ENCODE measurements around the gene SMAD3. TPM values are rescaled to one million over a fixed set of nuclear protein-coding genes. Genes with fewer than 3 reads are reported as not detected.

Gene SMAD3
- total RNA-seq, 3 donors from 2014 or later, result 22.5 to 44.6 (median 33.4) TPM

DNA sequence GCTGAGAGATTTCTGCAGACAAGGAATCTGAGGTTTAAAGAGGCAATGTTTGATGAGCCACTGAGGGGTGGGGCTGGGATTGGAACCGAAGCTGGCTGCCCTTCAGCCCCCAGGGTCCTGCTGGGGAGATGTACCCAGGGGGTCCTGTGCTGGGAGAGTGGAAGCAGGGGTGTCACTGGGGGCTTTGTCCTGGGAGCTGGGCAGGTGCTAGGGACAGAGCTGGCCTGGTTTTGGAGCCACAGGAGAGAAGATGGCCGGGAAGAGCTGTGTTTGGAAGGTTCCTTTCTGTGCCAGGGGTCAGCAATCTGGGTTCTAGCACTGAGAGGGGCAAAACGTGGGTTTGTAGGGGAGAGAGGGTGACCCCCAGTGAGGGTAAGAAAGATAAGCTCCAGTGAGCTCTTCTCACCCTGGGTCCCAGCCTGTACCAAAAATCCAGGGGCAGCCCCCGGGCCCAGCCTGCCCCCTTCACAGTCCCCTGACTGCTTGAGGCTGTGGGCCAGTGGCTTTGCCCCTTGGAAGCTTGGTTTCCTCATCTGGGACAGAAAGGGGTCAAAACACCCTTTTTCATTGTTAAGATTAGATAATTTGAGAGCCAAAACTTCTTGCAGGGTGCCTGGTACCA is 69.6 kb downstream of the SMAD3 start:
- intact Hi-C loops (cut with DNase I; ENCODE audit: low total_unique reads), result no loop called here
- Histone ChIP-seq H3K36me3 (no peaks in the 10 kb centered on the region), H3K27ac (peak overlapping the region; percentile 82 to 92), H3K4me3 (peak overlapping the region in 1 of 3 donors; percentile 15), H3K9me3 (no peaks in the 10 kb centered on the region), H3K4me1 (peaks cover 0 to 14% of the 10 kb centered on the region in 2 donors), H3K27me3 (no peaks in the 10 kb centered on the region)
- DNase-seq (ENCODE audit: low spot score in 2 of 2), result no peak
- TF ChIP-seq POLR2A (IDR thresholded peaks at IDR 0.05) (no peak), POLR2AphosphoS5 (IDR thresholded peaks at IDR 0.05) (no peak)
- TF ChIP-seq, protein P1, sequence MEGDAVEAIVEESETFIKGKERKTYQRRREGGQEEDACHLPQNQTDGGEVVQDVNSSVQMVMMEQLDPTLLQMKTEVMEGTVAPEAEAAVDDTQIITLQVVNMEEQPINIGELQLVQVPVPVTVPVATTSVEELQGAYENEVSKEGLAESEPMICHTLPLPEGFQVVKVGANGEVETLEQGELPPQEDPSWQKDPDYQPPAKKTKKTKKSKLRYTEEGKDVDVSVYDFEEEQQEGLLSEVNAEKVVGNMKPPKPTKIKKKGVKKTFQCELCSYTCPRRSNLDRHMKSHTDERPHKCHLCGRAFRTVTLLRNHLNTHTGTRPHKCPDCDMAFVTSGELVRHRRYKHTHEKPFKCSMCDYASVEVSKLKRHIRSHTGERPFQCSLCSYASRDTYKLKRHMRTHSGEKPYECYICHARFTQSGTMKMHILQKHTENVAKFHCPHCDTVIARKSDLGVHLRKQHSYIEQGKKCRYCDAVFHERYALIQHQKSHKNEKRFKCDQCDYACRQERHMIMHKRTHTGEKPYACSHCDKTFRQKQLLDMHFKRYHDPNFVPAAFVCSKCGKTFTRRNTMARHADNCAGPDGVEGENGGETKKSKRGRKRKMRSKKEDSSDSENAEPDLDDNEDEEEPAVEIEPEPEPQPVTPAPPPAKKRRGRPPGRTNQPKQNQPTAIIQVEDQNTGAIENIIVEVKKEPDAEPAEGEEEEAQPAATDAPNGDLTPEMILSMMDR (IDR thresholded peaks at IDR 0.05), result no peak

DNA sequence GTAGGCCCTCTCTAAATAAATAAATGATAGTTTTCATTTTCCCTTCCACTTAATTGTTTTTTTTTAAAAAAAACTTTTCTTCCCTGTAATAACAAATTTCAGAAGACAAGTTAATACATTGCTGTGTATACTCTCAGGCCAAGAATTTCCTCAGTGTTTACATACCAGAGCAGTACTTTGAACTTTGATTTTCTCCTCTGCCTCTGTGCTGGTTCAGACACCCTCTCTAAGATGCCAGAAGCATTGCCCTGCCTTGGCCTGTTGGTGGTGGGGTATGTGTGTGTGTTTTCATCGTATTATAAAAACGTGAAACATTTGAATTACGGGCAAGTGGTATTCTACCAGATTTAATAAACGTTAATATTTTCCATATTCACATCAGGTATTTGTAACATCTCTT is 70.1 kb downstream of the SMAD3 start:
- intact Hi-C loops (cut with DNase I; ENCODE audit: low total_unique reads), result no loop called here
- H3K9me3 ChIP-seq, result no peaks in the 10 kb centered on the region
- no peaks in the 10 kb centered on the region for H3K36me3 ChIP-seq
- H3K27me3 ChIP-seq, result no peaks in the 10 kb centered on the region
- H3K27ac ChIP-seq, result peak overlapping the region; percentile 82 to 92
- DNase-seq (ENCODE audit: low spot score in 2 of 2), result no peak
- peaks cover 0 to 14% of the 10 kb centered on the region in 2 donors for H3K4me1 ChIP-seq
- no peak overlapping the region for H3K4me3 ChIP-seq
- TF ChIP-seq POLR2A (IDR thresholded peaks at IDR 0.05) (no peak), POLR2AphosphoS5 (IDR thresholded peaks at IDR 0.05) (no peak)
- TF ChIP-seq, protein P1 (IDR thresholded peaks at IDR 0.05), result no peak

DNA sequence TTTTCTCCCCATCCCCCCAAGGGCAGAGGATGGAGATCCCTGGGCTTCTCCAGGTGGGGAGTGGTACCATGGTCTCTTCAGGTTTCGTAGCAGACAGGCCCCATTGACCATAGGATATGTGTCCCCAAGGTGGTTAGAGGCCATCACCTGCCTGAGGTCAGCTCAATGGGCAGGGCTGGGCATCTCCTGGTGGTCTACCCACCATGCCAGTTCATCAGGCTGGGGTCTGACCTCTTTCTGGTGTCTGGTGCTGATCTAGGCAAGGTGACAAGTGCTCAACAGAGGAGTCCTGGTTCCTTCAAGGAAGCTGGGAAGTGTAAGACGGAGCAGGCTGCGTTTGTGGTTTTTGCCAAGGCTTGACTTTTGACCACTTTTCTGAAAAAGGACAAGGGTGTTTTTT is 71.4 kb downstream of the SMAD3 start:
- Histone ChIP-seq H3K27me3 (no peaks in the 10 kb centered on the region), H3K36me3 (no peaks in the 10 kb centered on the region), H3K9me3 (no peaks in the 10 kb centered on the region), H3K4me3 (no peak overlapping the region), H3K4me1 (peaks cover 0 to 14% of the 10 kb centered on the region in 2 donors), H3K27ac (peak overlapping the region; percentile 27 to 50)
- intact Hi-C loops (cut with DNase I; ENCODE audit: low total_unique reads), result no loop called here
- DNase-seq (ENCODE audit: low spot score in 2 of 2), result no peak
- TF ChIP-seq POLR2AphosphoS5 (IDR thresholded peaks at IDR 0.05), result no peak

DNA sequence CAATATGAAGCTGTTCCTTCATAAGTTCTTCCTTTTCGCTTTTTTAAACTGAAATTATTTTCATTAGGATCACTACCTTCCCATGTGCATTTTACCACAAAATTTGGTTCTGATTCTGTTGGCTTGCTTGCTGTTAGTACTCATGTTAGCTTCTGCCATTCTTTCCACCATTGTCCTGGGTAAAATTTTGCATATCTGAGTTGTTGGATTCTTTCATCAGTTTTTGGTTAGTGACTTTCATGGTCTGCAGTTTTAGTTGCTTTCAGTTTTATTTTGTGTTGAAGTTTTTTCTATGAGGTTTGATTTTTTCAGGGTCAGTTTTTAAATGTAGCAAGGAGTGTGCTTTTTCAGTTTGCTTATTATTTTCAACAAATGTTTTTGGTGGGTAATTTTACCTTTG is 71.9 kb downstream of the SMAD3 start:
- H3K4me1 ChIP-seq, result peaks cover 0 to 14% of the 10 kb centered on the region in 2 donors
- intact Hi-C loops (cut with DNase I; ENCODE audit: low total_unique reads), result no loop called here
- no peaks in the 10 kb centered on the region for H3K36me3 ChIP-seq
- H3K9me3 ChIP-seq, result no peaks in the 10 kb centered on the region
- H3K4me3 ChIP-seq, result peak overlapping the region in 1 of 3 donors; percentile 50
- TF ChIP-seq, protein P1 (IDR thresholded peaks at IDR 0.05), result no peak
- TF ChIP-seq POLR2A (IDR thresholded peaks at IDR 0.05) (no peak), POLR2AphosphoS5 (IDR thresholded peaks at IDR 0.05) (no peak)
- no peak for DNase-seq (ENCODE audit: low spot score in 2 of 2)
- no peaks in the 10 kb centered on the region for H3K27me3 ChIP-seq
- H3K27ac ChIP-seq, result peak overlapping the region; percentile 72 to 85

DNA sequence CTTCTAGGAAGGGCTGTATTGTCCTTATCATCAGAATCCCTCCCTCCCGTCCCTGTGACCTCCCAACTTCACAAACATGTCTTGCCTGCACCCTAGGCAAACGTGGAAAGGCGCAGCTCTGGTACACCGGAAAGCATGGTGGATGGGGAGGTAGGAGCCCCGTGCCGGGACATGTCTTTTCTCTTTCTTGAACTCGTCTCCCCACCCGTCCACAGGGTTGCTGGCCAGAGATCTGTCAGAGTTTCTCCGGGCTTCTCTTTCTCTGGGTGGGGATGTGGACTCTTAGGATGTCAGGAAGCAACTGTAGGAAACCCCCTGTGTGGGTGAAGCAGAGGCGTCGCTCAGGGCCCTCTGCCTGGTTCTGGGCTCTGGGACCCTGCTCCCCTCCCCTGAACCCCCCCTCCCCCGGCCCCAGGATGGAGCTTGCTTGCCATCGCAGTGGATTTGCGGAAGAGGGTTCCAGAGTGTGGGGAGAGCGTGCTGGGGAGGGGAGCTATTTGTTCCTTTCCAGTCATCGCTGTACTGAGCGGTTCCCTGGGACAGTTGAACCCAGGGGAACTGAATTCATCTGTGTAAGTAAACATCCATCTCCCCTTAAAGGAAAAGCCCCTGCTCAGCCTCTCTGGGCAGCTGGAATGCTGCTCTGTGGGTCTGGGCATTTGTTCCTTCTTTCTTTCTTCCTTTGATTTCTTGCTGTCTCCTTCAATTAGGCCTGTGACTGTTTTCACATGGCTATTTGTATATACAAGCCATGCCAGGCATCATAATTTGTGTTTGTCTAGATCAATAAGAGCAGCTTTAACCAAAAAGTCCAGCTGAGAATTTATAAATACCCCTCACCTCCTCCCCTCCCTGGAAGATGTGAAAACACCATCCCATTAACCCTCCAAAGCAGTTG is 72.8 kb downstream of the SMAD3 start:
- Histone ChIP-seq H3K27me3 (no peaks in the 10 kb centered on the region), H3K4me3 (peak overlapping the region; percentile 10 to 50 (median 21)), H3K9me3 (no peaks in the 10 kb centered on the region), H3K36me3 (no peaks in the 10 kb centered on the region), H3K4me1 (peaks cover 0 to 17% of the 10 kb centered on the region in 2 donors), H3K27ac (peak overlapping the region; percentile 72 to 85)
- TF ChIP-seq POLR2A (IDR thresholded peaks at IDR 0.05), result no peak
- TF ChIP-seq, protein P1 (IDR thresholded peaks at IDR 0.05), result no peak
- no peak for TF ChIP-seq POLR2AphosphoS5 (IDR thresholded peaks at IDR 0.05)
- no peak for DNase-seq (ENCODE audit: low spot score in 2 of 2)
- intact Hi-C loops (cut with DNase I; ENCODE audit: low total_unique reads), result no loop called here
